GM10248 (cell line): Measurements from ENCODE around the gene CASTOR1.

ENCODE experiments used
- CTCF ChIA-PET: fragments of 300-600 bp; sonication (Branson Sonifier 250); formaldehyde crosslinking; extraction: SDS; loops from one replicate; lab custom pipeline; 2021; ENCODE audit warnings: antibody characterized with exemption; lab: Yijun Ruan, JAX
- POLR2A ChIA-PET: fragments of 350-650 bp; sonication (Branson Sonifier 250); formaldehyde crosslinking; extraction: SDS; loops from one replicate; lab custom pipeline; 2020; ENCODE audit warnings: antibody characterized with exemption; lab: Yijun Ruan, JAX
- DNase-seq: peaks from one replicate; pipeline ENCODE4 v3.0.0; 2012; ENCODE audit errors: extremely low spot score
- CTCF ChIP-seq: IDR thresholded peaks from 2 replicates; pipeline ENCODE4 v1.5.1; 2012; ENCODE audit warnings: mild to moderate bottlenecking, low read depth; ENCODE audit errors: extremely low read depth, missing control alignments, control extremely low read depth

Gene CASTOR1

GRCh38 chr22:30308518-30309230, 19.4 kb upstream of the CASTOR1 start:
- peak; percentile 74 for DNase-seq
- no peak for TF ChIP-seq CTCF
- ChIA-PET CTCF (interaction anchor here (0.9 to 22.3 kb wide), 8 partner anchors 8 to 60 kb away, joined by 3 to 268 read pairs (median 3); partner anchors contain the start of gene CASTOR1), POLR2A (interaction anchor here (1.1 to 1.4 kb wide), 2 partner anchors 18 to 48 kb away, joined by 3 to 4 read pairs; partner anchors contain the start of genes CCDC157, SF3A1 and TBC1D10A)

- no peak for DNase-seq
- ChIA-PET POLR2A (interaction anchor here (1.1 to 1.4 kb wide), 2 partner anchors 19 to 48 kb away, joined by 3 to 4 read pairs; partner anchors contain the start of genes CCDC157, SF3A1 and TBC1D10A), CTCF (interaction anchor here (0.9 to 22.3 kb wide), 6 partner anchors 11 to 60 kb away, joined by 3 to 268 read pairs (median 7); partner anchors contain the start of gene CASTOR1)
- no peak for TF ChIP-seq CTCF
These were observed 18.8 kb upstream of the CASTOR1 start for GRCh38 chr22:30308093-30308492.

- CTCF ChIA-PET, result interaction anchor here (1.0 to 22.3 kb wide), 4 partner anchors 10 to 83 kb away, joined by 3 to 268 read pairs (median 7); partner anchors contain the start of gene CASTOR1
- no peak for TF ChIP-seq CTCF
- no peak for DNase-seq
- POLR2A ChIA-PET, result no interaction called here
These were observed 17.8 kb upstream of the CASTOR1 start for GRCh38 chr22:30307041-30307574.

GRCh38 chr22:30306627-30307011, 17.3 kb upstream of the CASTOR1 start:
- POLR2A ChIA-PET, result no interaction called here
- TF ChIP-seq CTCF, result no peak
- DNase-seq, result no peak
- CTCF ChIA-PET, result interaction anchor here (1.2 to 22.3 kb wide), 3 partner anchors 9 to 84 kb away, joined by 3 to 268 read pairs (median 11); partner anchors contain the start of gene CASTOR1

- TF ChIP-seq CTCF, result no peak
- ChIA-PET POLR2A (no interaction called here), CTCF (interaction anchor here (1.2 to 22.3 kb wide), 3 partner anchors 9 to 84 kb away, joined by 3 to 268 read pairs (median 11); partner anchors contain the start of gene CASTOR1)
- no peak for DNase-seq
These were observed 16.8 kb upstream of the CASTOR1 start for GRCh38 chr22:30305906-30306626.

- no peak for TF ChIP-seq CTCF
- POLR2A ChIA-PET, result no interaction called here
- peak; percentile 69 for DNase-seq
- CTCF ChIA-PET, result interaction anchor here (22.3 kb wide), 1 partner anchor 18 kb away, joined by 268 read pairs; the partner anchor contains the start of gene CASTOR1
These were observed 16.2 kb upstream of the CASTOR1 start for GRCh38 chr22:30305519-30305905.
